ENCODE measurements around the gene UCHL5.

DNA sequence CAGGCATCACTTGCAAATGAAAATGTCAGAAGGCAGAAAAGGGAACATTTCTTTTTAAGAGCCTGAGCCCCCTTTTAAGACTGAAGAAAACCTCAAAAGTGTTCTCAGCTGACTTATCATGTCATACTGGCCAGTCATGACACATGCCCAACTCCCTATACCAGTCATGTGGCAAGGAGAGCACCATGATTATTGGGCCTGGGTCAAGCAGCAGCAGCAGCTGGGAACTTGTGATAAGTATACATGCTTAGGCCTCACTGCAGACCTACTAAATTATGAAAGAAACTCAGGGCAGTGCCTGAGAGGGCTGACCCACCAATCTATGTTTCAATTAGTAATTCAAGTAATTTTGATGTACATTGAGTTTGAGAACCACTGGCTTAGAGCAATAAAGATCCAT lies 8.9 kb upstream of the UCHL5 start:
- TF ChIP-seq EZH2 (IDR thresholded peaks at IDR 0.05; ENCODE audit: insufficient read depth, poor library complexity, severe bottlenecking) (no peak), EZH2phosphoT487 (IDR thresholded peaks at IDR 0.05; ENCODE audit: insufficient read depth, low read depth) (no peak)

Data from GM23248 (cell line).